H1 (cell line): ENCODE results near the gene NEDD4L. TPM values are rescaled to one million over a fixed set of nuclear protein-coding genes. Genes with fewer than 3 reads are reported as not detected.
A peak's percentile ranks its signal among the peaks of the same experiment; 100 is the strongest.

Source experiments
- CTCF ChIA-PET: fragments of 300-600 bp; sonication (Branson Sonifier 250); formaldehyde crosslinking; loops from one replicate; lab custom pipeline; 2021; ENCODE audit not compliant: partially characterized antibody; lab: Charles Lee
- POLR2A ChIA-PET: fragments of 300-600 bp; sonication (Branson Sonifier 250); formaldehyde crosslinking; loops from one replicate; lab custom pipeline; 2021; ENCODE audit warnings: inconsistent platforms; ENCODE audit not compliant: partially characterized antibody; lab: Charles Lee
- DNase-seq, 2 experiments: peaks; one replicate each; pipeline versions ENCODE4 v3.0.0 to v3.0.0-alpha.2; 2010 to 2022; ENCODE audit warnings: low spot score in 2 of 2, low read depth in 1 of 2, mixed read lengths in 1 of 2
- FAIRE-seq: peaks from 2 replicates; lab custom pipeline; 2011; peaks lifted over from hg19 to GRCh38; lab: Jason Lieb, UNC
- H2AFZ ChIP-seq: 2 replicates; pipeline ENCODE4 v1.8.1; 2012; ENCODE audit warnings: low read length, inconsistent platforms
- H2AK5ac ChIP-seq: 2 replicates; pipeline ENCODE4 v1.6.1; 2013; ENCODE audit warnings: low read depth, low read length
- H2BK120ac ChIP-seq: replicated peaks from 2 replicates; pipeline ENCODE3; 2013; ENCODE audit warnings: low read depth, low read length, inconsistent platforms
- H2BK12ac ChIP-seq: 2 replicates; pipeline ENCODE4 v1.6.1; 2013; ENCODE audit warnings: low read depth, low read length
- H2BK15ac ChIP-seq: 2 replicates; pipeline ENCODE4 v1.6.1; 2013; ENCODE audit warnings: low read length
- H2BK20ac ChIP-seq: 2 replicates; pipeline ENCODE4 v1.6.1; 2013; ENCODE audit warnings: low read length
- H2BK5ac ChIP-seq: 2 replicates; pipeline ENCODE4 v1.6.1; 2013; ENCODE audit warnings: low read depth, low read length
- H3K14ac ChIP-seq: 2 replicates; pipeline ENCODE4 v1.6.1; 2013; ENCODE audit warnings: inconsistent platforms; ENCODE audit not compliant: insufficient read length
- H3K18ac ChIP-seq: 2 replicates; pipeline ENCODE4 v1.6.1; 2013; ENCODE audit warnings: low read length; ENCODE audit errors: extremely low read depth
- H3K23ac ChIP-seq: 2 replicates; pipeline ENCODE4 v1.6.1; 2013; ENCODE audit warnings: inconsistent platforms; ENCODE audit not compliant: insufficient read length
- H3K23me2 ChIP-seq: 2 replicates; pipeline ENCODE4 v1.6.1; 2013; ENCODE audit warnings: low read depth, low read length
- H3K27ac ChIP-seq: 2 replicates; pipeline ENCODE4 v1.6.1; 2011; ENCODE audit warnings: low read depth, low read length, inconsistent platforms
- H3K27me3 ChIP-seq, 4 experiments: replicated peaks in 1 of 4; 1 replicate in 1 of 4; 2 replicates in 3 of 4; pipeline versions ENCODE4 v1.6.1 to v1.8.1; 2011 to 2013; ENCODE audit warnings: low read length in 3 of 4, mild to moderate bottlenecking in 3 of 4, inconsistent platforms in 2 of 4, mixed read lengths in 2 of 4, moderate library complexity in 1 of 4; ENCODE audit not compliant: control insufficient read depth in 3 of 4, insufficient read depth in 3 of 4; ENCODE audit errors: extremely low read depth in 1 of 4
- H3K36me3 ChIP-seq, 4 experiments: 2 replicates each; pipeline versions ENCODE4 v1.6.1 to v1.8.1; 2011 to 2013; ENCODE audit warnings: mild to moderate bottlenecking in 4 of 4, low read length in 3 of 4, moderate library complexity in 2 of 4, control low read depth in 1 of 4, inconsistent platforms in 1 of 4; ENCODE audit not compliant: insufficient read depth in 4 of 4, control insufficient read depth in 2 of 4
- H3K4ac ChIP-seq: replicated peaks from 2 replicates; pipeline ENCODE3; 2013; ENCODE audit warnings: low read length, low read depth, mixed read lengths, inconsistent platforms; ENCODE audit not compliant: insufficient read length
- H3K4me1 ChIP-seq, 4 experiments: replicated peaks in 1 of 4; 1 replicate in 1 of 4; 2 replicates in 3 of 4; pipeline versions ENCODE4 v1.6.1 to v1.8.1; 2011 to 2013; ENCODE audit warnings: low read length in 3 of 4, inconsistent platforms in 2 of 4, mixed read lengths in 1 of 4; ENCODE audit not compliant: insufficient read depth in 4 of 4, control insufficient read depth in 3 of 4
- H3K4me2 ChIP-seq, 2 experiments: 2 replicates each; pipeline versions ENCODE4 v1.6.1 to v1.8.1; 2011 to 2013; ENCODE audit warnings: low read depth in 2 of 2, low read length in 2 of 2, control low read depth in 1 of 2, inconsistent platforms in 1 of 2, mild to moderate bottlenecking in 1 of 2; ENCODE audit not compliant: insufficient read depth in 1 of 2
- H3K4me3 ChIP-seq, 4 experiments: fragments of 200-600, 300-600 bp in 1 of 4; sonication (generic), shearing (Covaris generic), sonication (Bioruptor Twin) in 1 of 4; 2 replicates each; pipeline versions ENCODE4 v1.5.1 to v1.8.1; 2011 to 2016; ENCODE audit warnings: low read length in 4 of 4, low read depth in 3 of 4, control low read depth in 2 of 4, inconsistent platforms in 2 of 4, mild to moderate bottlenecking in 2 of 4, mixed read lengths in 1 of 4, moderate library complexity in 1 of 4; ENCODE audit not compliant: insufficient read depth in 2 of 4; ENCODE audit errors: extremely low read depth in 1 of 4
- H3K56ac ChIP-seq: replicated peaks from 2 replicates; pipeline ENCODE3; 2013; ENCODE audit warnings: low read depth, mild to moderate bottlenecking, mixed read lengths, low read length, inconsistent platforms; ENCODE audit not compliant: insufficient read length
- H3K79me1 ChIP-seq: 2 replicates; pipeline ENCODE4 v1.6.1; 2013; ENCODE audit warnings: low read depth, low read length, control low read depth
- H3K79me2 ChIP-seq, 2 experiments: 2 replicates each; pipeline versions ENCODE4 v1.6.1 to v1.8.1; 2012 to 2013; ENCODE audit warnings: low read length in 2 of 2, mild to moderate bottlenecking in 2 of 2, inconsistent platforms in 1 of 2; ENCODE audit not compliant: insufficient read depth in 2 of 2, control insufficient read depth in 1 of 2
- H3K9ac ChIP-seq, 4 experiments: replicated peaks in 1 of 4; 1 replicate in 1 of 4; 2 replicates in 3 of 4; pipeline versions ENCODE4 v1.6.1 to v1.8.1; 2011 to 2013; ENCODE audit warnings: low read depth in 3 of 4, low read length in 3 of 4, control low read depth in 2 of 4, mild to moderate bottlenecking in 2 of 4, moderate library complexity in 2 of 4, inconsistent platforms in 1 of 4; ENCODE audit errors: extremely low read depth in 1 of 4
- H3K9me3 ChIP-seq, 2 experiments: 2 replicates each; pipeline versions ENCODE4 v1.6.1 to v1.8.1; 2012 to 2013; ENCODE audit warnings: mild to moderate bottlenecking in 2 of 2, moderate library complexity in 2 of 2, control low read depth in 1 of 2, inconsistent platforms in 1 of 2, low read depth in 1 of 2, low read length in 1 of 2, mixed read lengths in 1 of 2; ENCODE audit not compliant: insufficient read depth in 2 of 2
- H4K20me1 ChIP-seq, 2 experiments: replicated peaks in 1 of 2; 2 replicates each; pipeline versions ENCODE3 to v1.8.1; 2011 to 2013; ENCODE audit warnings: inconsistent platforms in 2 of 2, low read length in 2 of 2, mild to moderate bottlenecking in 1 of 2; ENCODE audit not compliant: insufficient read depth in 2 of 2, control insufficient read depth in 1 of 2
- H4K5ac ChIP-seq: 2 replicates; pipeline ENCODE4 v1.6.1; 2013; ENCODE audit warnings: low read length, low read depth, mixed read lengths, inconsistent platforms; ENCODE audit not compliant: insufficient read length
- H4K8ac ChIP-seq: 2 replicates; pipeline ENCODE4 v1.8.0; 2013; ENCODE audit warnings: mild to moderate bottlenecking, moderate library complexity, low read length, inconsistent platforms; ENCODE audit not compliant: insufficient read depth; ENCODE audit errors: extremely low read depth
- H4K91ac ChIP-seq: replicated peaks from 2 replicates; pipeline ENCODE3; 2013; ENCODE audit warnings: low read length, mixed read lengths, inconsistent platforms; ENCODE audit not compliant: insufficient read length
- BACH1 ChIP-seq: IDR thresholded peaks from 2 replicates; pipeline ENCODE4 v1.6.1; 2012; ENCODE audit warnings: low read length, improper control_type of control experiment
- SIX5 ChIP-seq: IDR thresholded peaks from 2 replicates; pipeline ENCODE4 v1.6.1; 2011; ENCODE audit warnings: mild to moderate bottlenecking, low read depth, low read length
- WGBS, 2 experiments: shearing (Covaris generic) in 1 of 2; methylation state at CpG; one replicate each; pipeline versions ENCODE4 v1.1.6 to v1.1.7; 2013 to 2015; ENCODE audit warnings: low lambda C conversion rate in 2 of 2, mixed read lengths in 2 of 2, inconsistent platforms in 1 of 2, low coverage in 1 of 2, missing lambda C conversion rate in 1 of 2; ENCODE audit not compliant: insufficient replicate concordance in 2 of 2, insufficient coverage in 1 of 2, insufficient read length in 1 of 2; ENCODE audit errors: extremely low coverage in 1 of 2, missing lambda C conversion rate in 1 of 2; 5-methylcytosine and 5-hydroxymethylcytosine counted together
- polyA plus RNA-seq, 7 experiments: library from polyadenylated mRNA; depleted of rRNA in 3 of 7; stranded (reverse) in 5 of 7; unstranded in 2 of 7; fragments of >200 nt in 5 of 7; fragments of 200-250 nt in 2 of 7; gene quantifications; 1 replicate in 5 of 7; 2 replicates in 1 of 7; 4 replicates in 1 of 7; pipeline versions ENCODE4 v1.2.1 to v1.2.3, GENCODE V29; 2011 to 2013; ENCODE audit warnings: missing spikeins in 2 of 7, mixed read lengths in 2 of 7
- total RNA-seq: library from RNA; stranded (reverse); fragmentation: NEBNext Ultra II Directional; extraction: Animal tissue kit (Norgen Biotek cat#: 25700); gene quantifications from 2 replicates; pipeline ENCODE4 v1.2.1, GENCODE V29; 2021
- TF ChIP-seq, protein P1 (sequence below): IDR thresholded peaks from 2 replicates; pipeline ENCODE4 v1.6.1; 2011; ENCODE audit warnings: low read length, improper control_type of control experiment

Gene NEDD4L
- total and polyA plus RNA-seq, 2 of the 8 experiments (the other 6 are each of a cell fraction or from before 2014, with no cell fraction given), result 37.3 to 69.8 TPM

- peaks cover 0 to 5% of the 10 kb centered on the region in 2 experiments for H4K20me1 ChIP-seq
- H2BK20ac ChIP-seq, result no peak overlapping the region
- H3K27me3 ChIP-seq, result no peaks in the 10 kb centered on the region
- peaks cover 3 to 17% of the 10 kb centered on the region in 2 experiments; a peak in 3 of 4 replicates for H3K79me2 ChIP-seq
- no peak for DNase-seq
- no peak overlapping the region for H3K14ac ChIP-seq
- H2BK15ac ChIP-seq, result no peak overlapping the region
- peaks cover 5% of the 10 kb centered on the region; the same call in 1 of the 2 replicates for H3K79me1 ChIP-seq
- no peak overlapping the region for H4K91ac ChIP-seq
- H3K4ac ChIP-seq, result no peak overlapping the region
- no peaks in the 10 kb centered on the region for H3K9me3 ChIP-seq
- 36% methylated on average over 3 of the region's 3 CpGs; no CpG with 5 or more reads in 1 of the 2 experiments for WGBS, 2 experiments
- no peaks in the 10 kb centered on the region for H3K23me2 ChIP-seq
- H3K36me3 ChIP-seq, result no peaks in the 10 kb centered on the region
- no peaks in the 10 kb centered on the region for H3K4me1 ChIP-seq
- H4K8ac ChIP-seq, result no peak overlapping the region
- no peak overlapping the region for H4K5ac ChIP-seq
- H3K9ac ChIP-seq, result no peak overlapping the region
- no peak overlapping the region for H2BK5ac ChIP-seq
- no peak overlapping the region for H3K23ac ChIP-seq
- H2BK12ac ChIP-seq, result no peak overlapping the region
- H3K27ac ChIP-seq, result no peak overlapping the region
- no peak overlapping the region for H2AFZ ChIP-seq
- no peak overlapping the region for H2AK5ac ChIP-seq
- peak overlapping the region; percentile 29 to 44; a peak in 2 of 4 replicates for H3K4me2 ChIP-seq
- H2BK120ac ChIP-seq, result no peak overlapping the region
- no peak overlapping the region for H3K18ac ChIP-seq
- H3K56ac ChIP-seq, result no peak overlapping the region
- POLR2A ChIA-PET, result no interaction called here
- TF ChIP-seq SIX5, result peak; percentile 59
- TF ChIP-seq, protein P1, sequence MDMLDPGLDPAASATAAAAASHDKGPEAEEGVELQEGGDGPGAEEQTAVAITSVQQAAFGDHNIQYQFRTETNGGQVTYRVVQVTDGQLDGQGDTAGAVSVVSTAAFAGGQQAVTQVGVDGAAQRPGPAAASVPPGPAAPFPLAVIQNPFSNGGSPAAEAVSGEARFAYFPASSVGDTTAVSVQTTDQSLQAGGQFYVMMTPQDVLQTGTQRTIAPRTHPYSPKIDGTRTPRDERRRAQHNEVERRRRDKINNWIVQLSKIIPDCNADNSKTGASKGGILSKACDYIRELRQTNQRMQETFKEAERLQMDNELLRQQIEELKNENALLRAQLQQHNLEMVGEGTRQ, result peak; percentile 71
- TF ChIP-seq BACH1, result no peak
- TF ChIP-seq, all 59 proteins: peak for 2
- CTCF ChIA-PET, result interaction anchor here (0.9 to 2.2 kb wide), 2 partner anchors 26 to 118 kb away, joined by 3 to 7 read pairs; partner anchors contain the start of gene NEDD4L
- H3K4me3 ChIP-seq, result peak overlapping the region in 2 of 4 experiments; percentile 5 to 34; a peak in 2 of 8 replicates
- peak; percentile 88 for FAIRE-seq
Observed at GRCh38 chr18:58161659-58162058, 117.6 kb downstream of the NEDD4L start.
